ENCODE data around the gene UNC13D. TPM values are rescaled to one million over a fixed set of nuclear protein-coding genes. Genes with fewer than 3 reads are reported as not detected.

Gene UNC13D
- total and polyA plus RNA-seq, 9 of the 15 experiments (the other 6 are each of a cell fraction or from before 2014, with no cell fraction given), result 0.86 to 244 (median 69.2) TPM

- TF ChIP-seq LEF1 (IDR thresholded peaks at IDR 0.05) (peak; percentile 60; the same call in 1 of the 2 replicates), FOXK1 (CRISPR knock-in tag; IDR thresholded peaks at IDR 0.05; ENCODE audit: borderline replicate concordance) (no peak), C11orf30 (IDR thresholded peaks at IDR 0.05; ENCODE audit: low read depth) (peak; percentile 57), HEY1 (CRISPR knock-in tag; IDR thresholded peaks at IDR 0.05; ENCODE audit: borderline replicate concordance) (no peak), NFE2 (IDR thresholded peaks at IDR 0.05; ENCODE audit: low read depth) (peak; percentile 76), ZNF140 (CRISPR knock-in tag; IDR thresholded peaks at IDR 0.05) (no peak), CREM (IDR thresholded peaks at IDR 0.05; ENCODE audit: low read depth) (peak; percentile 81), MYC (IDR thresholded peaks at IDR 0.05; ENCODE audit: low read depth, low read length) (peak; percentile 66; the same call in 1 of the 2 replicates), MYC (CRISPR knock-in tag; IDR thresholded peaks at IDR 0.05; ENCODE audit: borderline replicate concordance, low read depth) (no peak), GATAD2A (IDR thresholded peaks at IDR 0.05) (peak; percentile 46; the same call in 1 of the 2 replicates), ZNF232 (CRISPR knock-in tag; IDR thresholded peaks at IDR 0.05) (no peak), SUPT5H (IDR thresholded peaks at IDR 0.05) (0 out of 2 replicates have a peak, but pooled peaks have one; percentile 39), FOXJ3 (CRISPR knock-in tag; IDR thresholded peaks at IDR 0.05) (no peak), SMARCA4 (IDR thresholded peaks at IDR 0.05) (peak; percentile 35; the same call in 1 of the 2 replicates), MCM5 (IDR thresholded peaks at IDR 0.05; ENCODE audit: low read depth) (no peak)
- TF ChIP-seq, protein P1, sequence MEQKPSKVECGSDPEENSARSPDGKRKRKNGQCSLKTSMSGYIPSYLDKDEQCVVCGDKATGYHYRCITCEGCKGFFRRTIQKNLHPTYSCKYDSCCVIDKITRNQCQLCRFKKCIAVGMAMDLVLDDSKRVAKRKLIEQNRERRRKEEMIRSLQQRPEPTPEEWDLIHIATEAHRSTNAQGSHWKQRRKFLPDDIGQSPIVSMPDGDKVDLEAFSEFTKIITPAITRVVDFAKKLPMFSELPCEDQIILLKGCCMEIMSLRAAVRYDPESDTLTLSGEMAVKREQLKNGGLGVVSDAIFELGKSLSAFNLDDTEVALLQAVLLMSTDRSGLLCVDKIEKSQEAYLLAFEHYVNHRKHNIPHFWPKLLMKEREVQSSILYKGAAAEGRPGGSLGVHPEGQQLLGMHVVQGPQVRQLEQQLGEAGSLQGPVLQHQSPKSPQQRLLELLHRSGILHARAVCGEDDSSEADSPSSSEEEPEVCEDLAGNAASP (IDR thresholded peaks at IDR 0.05), result no peak
- TF ChIP-seq, protein P2, sequence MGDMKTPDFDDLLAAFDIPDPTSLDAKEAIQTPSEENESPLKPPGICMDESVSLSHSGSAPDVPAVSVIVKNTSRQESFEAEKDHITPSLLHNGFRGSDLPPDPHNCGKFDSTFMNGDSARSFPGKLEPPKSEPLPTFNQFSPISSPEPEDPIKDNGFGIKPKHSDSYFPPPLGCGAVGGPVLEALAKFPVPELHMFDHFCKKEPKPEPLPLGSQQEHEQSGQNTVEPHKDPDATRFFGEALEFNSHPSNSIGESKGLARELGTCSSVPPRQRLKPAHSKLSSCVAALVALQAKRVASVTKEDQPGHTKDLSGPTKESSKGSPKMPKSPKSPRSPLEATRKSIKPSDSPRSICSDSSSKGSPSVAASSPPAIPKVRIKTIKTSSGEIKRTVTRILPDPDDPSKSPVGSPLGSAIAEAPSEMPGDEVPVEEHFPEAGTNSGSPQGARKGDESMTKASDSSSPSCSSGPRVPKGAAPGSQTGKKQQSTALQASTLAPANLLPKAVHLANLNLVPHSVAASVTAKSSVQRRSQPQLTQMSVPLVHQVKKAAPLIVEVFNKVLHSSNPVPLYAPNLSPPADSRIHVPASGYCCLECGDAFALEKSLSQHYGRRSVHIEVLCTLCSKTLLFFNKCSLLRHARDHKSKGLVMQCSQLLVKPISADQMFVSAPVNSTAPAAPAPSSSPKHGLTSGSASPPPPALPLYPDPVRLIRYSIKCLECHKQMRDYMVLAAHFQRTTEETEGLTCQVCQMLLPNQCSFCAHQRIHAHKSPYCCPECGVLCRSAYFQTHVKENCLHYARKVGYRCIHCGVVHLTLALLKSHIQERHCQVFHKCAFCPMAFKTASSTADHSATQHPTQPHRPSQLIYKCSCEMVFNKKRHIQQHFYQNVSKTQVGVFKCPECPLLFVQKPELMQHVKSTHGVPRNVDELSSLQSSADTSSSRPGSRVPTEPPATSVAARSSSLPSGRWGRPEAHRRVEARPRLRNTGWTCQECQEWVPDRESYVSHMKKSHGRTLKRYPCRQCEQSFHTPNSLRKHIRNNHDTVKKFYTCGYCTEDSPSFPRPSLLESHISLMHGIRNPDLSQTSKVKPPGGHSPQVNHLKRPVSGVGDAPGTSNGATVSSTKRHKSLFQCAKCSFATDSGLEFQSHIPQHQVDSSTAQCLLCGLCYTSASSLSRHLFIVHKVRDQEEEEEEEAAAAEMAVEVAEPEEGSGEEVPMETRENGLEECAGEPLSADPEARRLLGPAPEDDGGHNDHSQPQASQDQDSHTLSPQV (IDR thresholded peaks at IDR 0.05), result peak; percentile 86
Observed at GRCh38 chr17:75849724-75850123, 5.5 kb upstream of the UNC13D start (continued).
